Femur (tissue), 1 donor: ENCODE results near the gene CHL1.

ENCODE experiments used
- DNase-seq: peaks from one replicate; pipeline ENCODE4 v3.0.0-alpha.2; 2017

The CHL1 gene, protein sequence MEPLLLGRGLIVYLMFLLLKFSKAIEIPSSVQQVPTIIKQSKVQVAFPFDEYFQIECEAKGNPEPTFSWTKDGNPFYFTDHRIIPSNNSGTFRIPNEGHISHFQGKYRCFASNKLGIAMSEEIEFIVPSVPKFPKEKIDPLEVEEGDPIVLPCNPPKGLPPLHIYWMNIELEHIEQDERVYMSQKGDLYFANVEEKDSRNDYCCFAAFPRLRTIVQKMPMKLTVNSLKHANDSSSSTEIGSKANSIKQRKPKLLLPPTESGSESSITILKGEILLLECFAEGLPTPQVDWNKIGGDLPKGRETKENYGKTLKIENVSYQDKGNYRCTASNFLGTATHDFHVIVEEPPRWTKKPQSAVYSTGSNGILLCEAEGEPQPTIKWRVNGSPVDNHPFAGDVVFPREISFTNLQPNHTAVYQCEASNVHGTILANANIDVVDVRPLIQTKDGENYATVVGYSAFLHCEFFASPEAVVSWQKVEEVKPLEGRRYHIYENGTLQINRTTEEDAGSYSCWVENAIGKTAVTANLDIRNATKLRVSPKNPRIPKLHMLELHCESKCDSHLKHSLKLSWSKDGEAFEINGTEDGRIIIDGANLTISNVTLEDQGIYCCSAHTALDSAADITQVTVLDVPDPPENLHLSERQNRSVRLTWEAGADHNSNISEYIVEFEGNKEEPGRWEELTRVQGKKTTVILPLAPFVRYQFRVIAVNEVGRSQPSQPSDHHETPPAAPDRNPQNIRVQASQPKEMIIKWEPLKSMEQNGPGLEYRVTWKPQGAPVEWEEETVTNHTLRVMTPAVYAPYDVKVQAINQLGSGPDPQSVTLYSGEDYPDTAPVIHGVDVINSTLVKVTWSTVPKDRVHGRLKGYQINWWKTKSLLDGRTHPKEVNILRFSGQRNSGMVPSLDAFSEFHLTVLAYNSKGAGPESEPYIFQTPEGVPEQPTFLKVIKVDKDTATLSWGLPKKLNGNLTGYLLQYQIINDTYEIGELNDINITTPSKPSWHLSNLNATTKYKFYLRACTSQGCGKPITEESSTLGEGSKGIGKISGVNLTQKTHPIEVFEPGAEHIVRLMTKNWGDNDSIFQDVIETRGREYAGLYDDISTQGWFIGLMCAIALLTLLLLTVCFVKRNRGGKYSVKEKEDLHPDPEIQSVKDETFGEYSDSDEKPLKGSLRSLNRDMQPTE (N-terminal part only)

DNA sequence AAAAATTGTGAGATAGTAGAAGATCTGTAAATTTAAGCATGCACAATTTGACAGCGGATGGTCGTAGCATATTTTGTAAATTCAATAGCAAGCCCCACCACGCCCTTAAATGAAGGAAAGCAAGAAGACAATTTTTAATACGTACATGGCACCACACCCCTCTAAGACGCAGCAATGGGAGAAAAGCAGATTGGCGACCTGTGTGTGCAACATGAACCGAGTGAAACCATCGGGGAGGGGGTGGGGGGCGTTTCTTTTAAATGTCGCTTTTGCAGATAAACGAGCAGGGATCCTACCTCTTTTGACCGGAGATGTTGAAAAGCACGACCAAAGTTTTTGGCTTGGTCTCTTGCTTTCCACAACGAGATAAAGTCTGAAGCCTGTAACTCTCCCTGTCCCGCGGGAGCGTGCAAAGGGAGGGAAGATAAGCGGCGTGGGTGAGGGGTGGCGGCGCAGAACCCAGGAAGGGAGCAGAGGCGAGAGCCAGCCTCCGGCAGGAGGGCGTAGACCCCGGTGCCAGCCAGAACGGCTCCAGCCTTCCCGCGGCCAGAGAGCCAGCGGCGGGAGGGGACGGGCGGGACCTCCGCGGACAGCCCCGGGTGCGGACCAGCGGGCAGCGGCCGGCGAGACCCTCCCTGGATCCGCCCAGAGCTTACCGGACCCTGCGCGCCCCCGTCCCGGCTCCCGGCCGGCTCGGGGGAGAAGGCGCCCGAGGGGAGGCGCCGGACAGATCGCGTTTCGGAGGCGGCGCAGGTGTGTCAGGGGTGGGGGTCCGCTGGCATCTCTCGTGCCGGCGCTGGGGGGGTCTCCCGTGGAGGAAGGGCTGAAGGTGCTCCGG, at the start of gene CHL1:
CHL1 (plus strand) TSS at position 453 of the 838 bp plus-strand sequence. CDS start 123,014 bp downstream, outside the sequence.
- peak; percentile 20 for DNase-seq

DNA sequence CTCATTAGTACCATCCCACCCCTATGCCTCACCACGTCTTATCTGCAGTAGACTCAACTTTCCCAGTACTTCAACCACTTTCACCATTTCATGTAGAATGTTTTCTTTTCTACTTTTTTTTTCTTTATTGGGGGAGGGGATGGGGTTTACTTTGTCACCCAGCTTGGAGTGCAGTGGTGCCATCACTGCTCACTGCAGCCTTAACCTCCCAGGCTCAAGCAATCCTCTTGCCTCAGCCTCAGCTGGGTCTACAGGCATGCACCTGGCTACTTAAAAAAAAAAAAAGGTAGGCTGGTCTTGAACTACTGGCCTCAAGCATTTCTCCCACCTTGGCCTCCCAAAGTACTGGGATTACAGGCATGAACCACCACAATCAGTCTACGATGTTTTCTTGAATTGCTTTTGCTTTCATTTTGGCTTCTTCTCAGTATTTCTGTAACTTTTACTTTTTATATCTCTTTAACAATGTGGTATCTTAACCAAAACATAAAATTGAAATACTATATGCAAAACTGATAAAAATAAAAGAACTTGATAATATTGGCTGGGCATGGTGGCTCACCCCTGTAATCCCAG, 44.9 kb upstream of the CHL1 start:
- no peak for DNase-seq

DNA sequence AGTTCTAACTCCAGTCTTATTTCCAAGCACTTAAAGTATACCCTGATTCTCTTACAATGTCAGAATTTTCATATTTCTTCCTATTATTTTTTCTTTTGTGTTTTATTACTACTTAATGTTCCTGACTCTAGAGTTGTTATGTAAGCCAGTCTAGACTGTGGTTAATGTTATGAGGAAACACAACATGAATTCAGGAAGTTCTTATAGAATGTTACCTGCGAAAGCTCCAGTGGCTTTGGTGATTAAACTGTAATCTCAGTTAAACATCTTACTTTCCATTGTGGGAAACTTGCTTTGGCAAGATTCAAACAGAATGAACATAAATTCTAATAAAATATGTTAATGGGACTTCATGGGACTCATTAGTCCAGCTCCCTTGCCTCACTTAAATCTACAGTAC, 36.6 kb upstream of the CHL1 start:
- no peak for DNase-seq

DNA sequence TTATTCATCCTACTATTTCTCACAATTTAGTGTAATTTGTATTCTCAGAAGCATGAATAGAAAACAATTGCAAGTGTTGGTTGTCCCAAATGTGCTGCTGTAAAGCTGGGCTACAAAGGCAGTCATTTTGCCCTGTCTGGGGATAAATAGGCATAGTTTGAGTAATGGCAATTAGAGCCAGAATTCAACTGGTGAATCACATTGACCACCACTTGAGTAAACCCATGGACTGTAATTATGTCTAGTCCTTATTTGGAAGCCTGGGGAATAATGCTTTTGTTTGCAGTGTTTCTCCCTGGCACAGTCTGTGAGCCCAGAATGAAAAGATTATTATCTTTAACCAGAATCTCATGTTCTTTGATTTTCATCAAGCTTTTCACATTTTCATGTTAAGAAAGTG, 30.5 kb upstream of the CHL1 start:
- DNase-seq, result no peak

DNA sequence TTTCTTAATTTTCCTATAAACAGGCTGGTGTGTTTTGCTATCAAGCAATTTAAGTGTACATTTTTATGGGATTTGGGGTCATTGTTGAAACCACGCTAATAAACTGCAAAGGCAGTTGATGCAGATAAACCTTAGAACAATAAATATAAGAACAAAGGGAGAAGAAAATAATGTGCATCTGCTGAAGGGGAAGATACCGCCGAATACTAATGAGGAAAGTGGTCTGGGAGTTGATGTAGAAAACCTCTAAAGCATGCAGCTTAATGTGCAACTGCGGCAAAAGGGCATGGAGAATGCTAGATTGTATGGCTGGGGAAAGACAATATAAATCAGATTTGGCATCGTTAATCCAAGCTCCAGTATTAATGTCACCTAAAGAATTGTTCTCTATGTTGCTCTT, 29.8 kb upstream of the CHL1 start:
- no peak for DNase-seq

DNA sequence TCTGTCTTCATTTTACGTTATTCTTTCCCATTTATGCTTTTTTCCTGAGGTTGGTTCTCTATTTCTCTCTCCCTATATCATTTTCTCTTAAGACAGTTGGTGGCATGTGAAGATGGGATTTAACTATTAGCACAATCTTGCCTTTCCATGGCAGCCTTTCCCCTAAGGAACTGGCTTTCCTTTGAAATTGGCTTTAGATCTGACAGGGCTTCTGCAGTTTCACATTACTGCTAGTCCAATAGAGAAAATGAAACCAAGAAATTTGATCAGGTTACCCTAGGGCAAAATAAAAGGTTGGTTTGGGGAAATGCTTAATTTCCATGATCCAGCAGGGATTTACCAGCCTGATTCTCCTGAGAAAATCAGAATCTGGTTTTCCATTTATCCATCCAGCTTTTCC, 22.7 kb upstream of the CHL1 start:
- no peak for DNase-seq

DNA sequence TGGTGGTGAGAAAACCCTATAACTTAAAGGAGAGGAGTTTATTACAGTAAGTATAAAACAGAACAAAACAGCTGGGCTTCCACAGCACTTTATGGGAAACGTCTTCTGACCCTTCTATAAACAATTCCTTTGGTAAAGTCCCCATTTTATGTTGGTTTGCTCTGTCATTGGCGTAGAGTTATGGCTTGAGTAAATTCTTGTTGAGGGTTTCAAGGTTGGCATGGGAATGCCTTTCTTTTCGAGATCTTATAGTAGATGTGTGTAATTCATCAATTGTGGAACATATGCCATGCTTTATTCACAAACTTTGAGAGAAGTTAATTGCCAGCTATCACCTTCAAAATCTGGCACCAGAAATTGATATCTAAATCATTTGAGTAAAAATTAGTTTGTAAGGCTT, 11.6 kb upstream of the CHL1 start:
- DNase-seq, result no peak

DNA sequence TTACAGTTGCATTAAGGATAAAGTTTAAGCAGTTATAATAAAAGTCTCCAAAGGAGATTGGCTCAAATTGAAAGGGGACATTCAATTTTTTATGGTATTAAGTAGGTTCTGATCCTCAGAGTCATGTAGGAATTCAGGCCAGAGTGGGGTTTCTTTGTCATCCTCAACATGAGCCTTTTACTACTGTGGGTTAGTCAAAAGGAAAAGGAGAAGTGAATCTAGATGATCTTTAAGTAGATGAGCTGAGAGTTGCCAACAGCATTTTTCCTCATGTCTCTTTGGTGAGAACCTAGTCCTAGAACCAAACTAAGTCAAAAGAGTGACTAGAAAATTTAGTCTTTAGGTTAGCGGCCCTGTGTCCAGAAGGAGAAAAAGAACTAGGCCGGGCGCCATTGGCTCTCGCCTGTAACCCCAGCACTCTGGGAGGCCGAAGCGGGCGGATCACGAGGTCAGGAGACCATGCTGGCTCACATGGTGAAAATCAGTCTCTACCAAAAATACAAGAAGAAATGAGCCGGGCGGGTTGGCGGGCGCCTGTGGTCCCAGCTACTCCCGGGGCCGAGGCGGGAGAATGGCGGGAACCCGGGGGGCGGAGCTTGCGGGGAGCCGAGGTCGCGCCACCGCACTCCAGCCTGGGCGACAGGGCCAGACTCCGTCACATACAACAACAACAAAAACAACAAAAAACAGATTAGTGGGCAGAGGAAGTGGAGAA, 4.2 kb upstream of the CHL1 start:
- DNase-seq, result no peak

DNA sequence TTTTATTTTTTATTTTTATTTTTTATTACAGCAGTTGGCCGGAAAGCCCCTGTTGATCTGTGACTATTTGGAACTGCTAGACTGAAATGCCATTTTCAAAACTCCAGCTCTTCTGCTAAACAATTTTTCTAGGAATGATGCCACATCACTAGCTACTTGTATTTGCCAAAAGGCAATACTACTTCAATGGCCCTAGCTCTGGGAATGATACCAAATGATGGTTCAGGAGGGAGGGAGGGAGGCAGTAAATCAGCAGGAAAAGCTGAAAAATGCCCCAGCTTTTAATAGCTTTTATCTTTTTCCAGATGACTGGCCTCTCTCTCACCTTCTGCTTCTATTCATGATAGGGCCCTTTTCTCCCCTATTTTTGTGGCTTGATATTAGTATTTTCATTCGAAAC, 2.6 kb upstream of the CHL1 start:
- DNase-seq, result no peak

DNA sequence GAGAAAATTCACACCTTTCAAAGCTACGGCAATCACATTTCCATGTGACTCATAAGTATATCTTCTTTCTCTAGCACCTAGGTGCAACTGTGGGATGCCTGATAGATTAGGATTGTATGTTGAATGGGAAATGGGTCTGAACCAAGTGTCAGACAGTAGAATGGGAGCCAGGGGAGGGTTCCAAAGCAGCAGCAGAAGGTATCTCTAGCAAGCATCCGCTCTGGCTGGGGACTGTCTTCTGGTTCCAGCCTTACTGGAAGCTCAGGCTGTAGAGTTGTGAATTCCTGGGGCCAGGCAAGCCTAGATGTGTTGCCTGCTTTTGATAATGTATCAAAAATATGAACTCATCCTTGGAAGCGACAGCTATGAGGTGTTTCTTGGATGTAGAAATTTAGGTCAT, 2.1 kb upstream of the CHL1 start:
- DNase-seq, result no peak

DNA sequence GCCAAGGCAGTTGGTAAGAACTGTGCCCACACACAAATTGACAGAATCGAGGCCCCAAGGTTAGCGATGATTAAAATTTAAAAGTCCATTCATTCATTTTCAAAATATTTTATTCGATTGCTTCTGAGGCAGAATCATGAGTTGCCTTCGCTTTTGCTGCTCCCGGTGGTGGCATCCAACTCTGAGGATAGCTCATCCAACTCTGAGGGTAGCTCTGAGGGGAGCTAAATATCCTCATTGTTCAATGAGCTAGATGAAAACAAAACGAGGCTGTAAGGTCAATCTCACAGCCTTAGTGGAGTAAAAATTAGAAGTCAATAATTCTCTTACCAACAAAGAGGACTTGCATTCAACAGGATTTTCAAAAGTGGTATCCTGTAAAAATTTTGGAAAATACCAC, 897 bp upstream of the CHL1 start:
- DNase-seq, result no peak

DNA sequence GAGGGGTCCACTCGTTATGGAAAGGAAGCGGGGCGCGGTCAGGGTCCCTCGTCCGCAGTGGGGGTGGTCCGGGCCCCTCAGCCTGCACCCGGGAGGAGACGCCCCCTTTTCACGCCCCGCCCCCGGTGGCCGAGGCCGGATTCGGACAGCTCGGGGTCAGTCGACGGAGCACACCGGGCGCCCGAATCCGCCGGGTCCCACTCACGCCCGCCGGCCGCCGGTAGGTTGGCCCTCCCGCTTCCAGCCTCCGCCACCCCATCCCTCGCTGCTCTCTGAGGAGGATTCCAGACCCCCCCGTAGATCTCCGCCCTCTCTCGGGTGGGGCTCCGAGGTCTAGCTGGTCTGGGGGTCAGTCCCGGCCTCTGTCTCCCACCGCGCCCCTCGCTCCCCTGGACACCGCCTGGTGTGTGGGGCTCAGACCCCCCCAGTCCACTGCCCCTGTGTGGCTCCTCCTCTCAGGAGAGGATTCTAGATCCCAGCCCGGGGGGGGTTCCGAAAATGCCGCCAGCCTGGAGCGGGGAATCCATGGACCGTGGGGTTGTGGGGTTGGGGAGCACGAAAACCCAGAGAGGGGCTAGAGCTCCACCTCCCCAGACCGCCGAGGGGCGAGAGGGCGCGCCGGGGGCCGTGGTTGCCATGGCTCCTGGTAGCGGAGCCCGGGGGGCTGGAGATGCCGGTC, 725 bp downstream of the CHL1 start:
- peak; percentile 21 for DNase-seq

DNA sequence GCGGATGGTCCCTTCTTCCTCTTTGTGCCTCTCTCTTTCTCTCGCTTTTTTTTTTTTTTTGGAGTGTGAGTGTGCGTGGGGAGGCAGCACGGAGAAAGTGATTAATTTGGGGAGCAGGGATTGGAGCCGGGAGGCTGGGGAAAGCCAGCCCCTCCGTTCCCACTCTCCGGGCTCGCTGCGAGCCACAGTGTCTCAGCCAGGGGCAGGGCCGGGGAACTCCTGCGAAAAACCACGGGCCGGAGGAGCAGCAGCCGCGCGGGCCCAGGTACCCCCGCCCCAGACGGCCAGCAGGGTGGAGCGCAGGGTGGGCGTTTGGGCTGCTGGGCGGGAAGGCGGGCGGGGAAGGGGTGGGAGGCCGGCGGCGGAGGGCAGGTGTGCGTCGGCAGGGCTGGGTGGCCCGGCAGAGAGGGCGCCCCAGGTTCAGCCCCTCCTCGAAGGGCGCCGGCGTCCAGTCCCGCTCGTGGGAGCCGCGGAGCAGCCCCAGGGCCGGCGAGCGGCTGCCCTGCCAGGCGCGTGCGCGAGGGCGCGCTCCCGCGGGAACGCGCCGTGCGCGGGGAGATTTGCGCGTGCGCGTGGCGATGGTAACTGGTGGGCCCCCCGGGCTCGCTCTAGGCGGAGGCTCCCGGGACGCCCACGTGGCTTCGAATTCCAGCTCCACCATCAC, 1.4 kb downstream of the CHL1 start:
- DNase-seq, result peak; percentile 21

DNA sequence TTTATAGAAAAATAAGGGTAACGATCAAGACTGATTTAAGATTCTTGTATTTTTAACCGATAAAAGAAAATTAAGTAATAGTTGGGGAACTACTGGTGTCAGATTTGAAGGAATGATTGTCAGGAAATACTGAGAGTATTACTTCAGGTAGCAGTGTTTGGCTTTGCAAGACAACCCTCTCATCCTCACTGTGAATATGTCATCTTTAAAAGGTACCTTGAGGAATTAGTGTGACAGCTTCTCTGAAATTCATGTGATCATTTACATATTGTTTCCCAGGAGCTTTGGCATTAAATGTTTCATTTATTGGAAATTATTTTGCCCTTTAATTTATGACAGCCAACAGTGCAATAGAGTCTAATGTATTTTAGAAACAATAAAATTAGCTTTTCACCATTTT, 3.3 kb downstream of the CHL1 start:
- no peak for DNase-seq

DNA sequence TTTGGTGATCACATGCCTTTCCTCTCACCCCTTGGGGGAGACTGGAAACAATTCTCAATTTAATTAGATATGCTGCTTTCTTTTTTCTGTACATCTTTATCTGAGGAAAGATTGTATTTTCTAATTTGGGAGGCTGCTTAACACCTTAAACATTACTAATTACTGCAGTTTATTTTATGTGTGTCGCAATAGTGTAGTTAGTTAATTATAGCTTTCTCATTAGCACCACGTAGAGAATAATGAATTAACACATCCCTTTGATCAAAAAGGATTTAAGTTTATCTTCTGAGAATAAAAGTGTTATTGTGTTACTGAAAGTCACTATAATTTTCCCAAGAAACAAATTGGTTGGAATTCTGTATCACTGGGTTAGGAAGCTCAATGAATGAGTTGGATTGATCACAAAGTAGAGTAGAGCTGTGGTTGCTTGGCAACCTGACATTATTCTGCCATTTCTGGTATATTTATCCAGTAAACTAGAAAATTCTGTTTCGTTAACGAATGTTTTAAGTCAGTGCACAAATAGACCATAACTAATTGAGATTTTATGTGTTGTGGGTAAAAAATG, 4.3 kb downstream of the CHL1 start:
- DNase-seq, result no peak

DNA sequence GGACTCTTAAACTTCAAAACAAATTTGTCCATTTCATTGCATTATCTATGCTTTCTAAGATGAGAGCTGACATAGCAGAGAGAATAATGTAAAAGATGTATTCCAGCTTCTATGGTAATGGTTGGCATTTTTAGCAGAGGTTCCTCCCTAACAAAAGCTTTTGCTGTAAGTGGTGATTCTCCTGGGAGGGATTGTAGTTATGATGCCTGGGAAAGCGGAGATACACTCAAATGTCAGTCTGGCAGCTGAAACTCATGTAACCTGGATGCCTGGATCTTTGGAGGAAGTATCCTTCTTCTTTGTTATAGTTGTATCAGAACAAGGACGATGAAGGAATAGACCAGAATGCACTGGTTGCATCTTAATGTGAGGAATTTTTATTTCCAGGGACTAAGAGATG, 7.5 kb downstream of the CHL1 start:
- no peak for DNase-seq

DNA sequence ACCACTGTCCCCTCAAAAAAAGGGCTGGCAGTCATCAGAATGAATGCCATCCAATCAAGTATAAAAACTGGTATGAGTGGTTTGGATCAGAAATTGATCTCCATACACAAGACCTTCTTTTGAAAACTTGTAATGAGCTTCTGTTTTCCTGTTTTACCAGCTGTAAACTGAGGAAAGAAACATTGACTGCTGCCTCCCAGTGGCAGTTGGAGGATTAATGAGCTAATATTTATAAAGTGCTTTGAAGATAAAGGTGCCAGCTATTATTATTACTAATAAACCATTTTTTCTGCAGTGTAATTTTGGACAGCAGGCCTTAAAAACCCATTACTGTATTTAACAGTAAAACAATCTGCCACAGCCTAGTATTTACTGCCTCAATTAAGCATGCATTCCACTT, 11.4 kb downstream of the CHL1 start:
- no peak for DNase-seq

DNA sequence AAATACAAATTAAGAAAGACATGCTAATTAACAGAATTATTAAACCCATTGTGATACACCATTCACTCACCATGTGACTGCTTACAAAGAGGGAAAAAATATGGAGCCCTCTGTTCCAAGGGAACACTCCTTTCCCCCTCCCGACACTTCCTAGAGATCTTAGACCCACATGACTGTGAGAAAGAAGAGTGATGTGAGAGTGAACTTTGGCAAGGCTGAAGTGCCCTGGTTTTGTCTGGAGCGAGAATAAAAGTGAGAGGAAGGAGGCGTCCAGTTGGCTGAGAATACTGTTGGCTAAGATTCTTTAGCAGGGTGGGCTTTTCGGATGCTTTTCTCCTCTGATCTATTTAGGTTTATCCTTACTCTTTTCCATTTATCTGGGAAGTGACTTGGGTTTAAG, 14.1 kb downstream of the CHL1 start:
- no peak for DNase-seq

DNA sequence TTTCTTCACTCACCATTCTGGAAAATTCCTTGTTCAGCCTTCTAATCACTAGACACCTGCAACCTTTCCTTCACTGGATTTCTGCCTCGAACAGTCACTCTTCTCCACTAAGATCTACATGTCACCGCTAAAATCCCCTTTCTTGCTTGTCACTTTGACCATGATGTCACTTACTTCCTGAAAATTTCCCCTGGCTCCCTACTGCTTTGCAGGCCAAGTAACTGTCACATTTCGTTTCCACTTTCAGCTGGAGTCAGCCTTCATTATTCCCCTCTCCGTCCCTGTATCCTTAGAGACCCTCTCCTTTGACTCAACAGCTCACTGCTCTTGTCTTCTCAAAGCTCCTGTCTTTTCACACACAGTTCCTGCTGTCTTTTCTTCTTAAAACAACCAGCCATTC, 15.9 kb downstream of the CHL1 start:
- no peak for DNase-seq
